HG03520 (cell line): ENCODE results near the gene GSTA1.
"Not testable (repeated sequence)": the region's sequence is repeated elsewhere in the genome, so short reads cannot be mapped to it uniquely, and the experiment has no call there.

ENCODE experiments used
- ATAC-seq: cut with Tn5 transposase; IDR thresholded peaks from one replicate; pipeline ENCODE4 v1.9.1; 2021; ENCODE audit warnings: mild to moderate bottlenecking, moderate library complexity; ENCODE audit not compliant: unreplicated experiment

GSTA1 gene

DNA sequence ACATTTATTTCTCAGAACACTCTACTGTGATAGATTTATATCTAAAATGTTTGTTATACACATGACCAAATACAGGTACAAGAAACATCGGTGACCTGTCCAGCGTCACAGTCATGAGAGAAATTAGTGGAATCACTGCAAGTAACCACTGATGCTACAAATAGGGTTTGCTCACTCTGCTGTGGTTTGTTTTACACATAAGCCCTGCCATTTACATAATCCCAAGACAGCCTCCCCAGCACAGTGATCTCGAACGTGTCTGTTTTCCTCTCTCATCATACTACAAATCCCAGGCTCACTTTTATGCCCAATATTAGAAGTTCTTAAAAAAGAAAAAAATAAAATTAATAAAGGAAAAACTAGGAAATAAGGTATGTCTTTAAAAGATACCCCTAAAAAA lies 6.2 kb upstream of the GSTA1 start:
- not testable (repeated sequence) for ATAC-seq

DNA sequence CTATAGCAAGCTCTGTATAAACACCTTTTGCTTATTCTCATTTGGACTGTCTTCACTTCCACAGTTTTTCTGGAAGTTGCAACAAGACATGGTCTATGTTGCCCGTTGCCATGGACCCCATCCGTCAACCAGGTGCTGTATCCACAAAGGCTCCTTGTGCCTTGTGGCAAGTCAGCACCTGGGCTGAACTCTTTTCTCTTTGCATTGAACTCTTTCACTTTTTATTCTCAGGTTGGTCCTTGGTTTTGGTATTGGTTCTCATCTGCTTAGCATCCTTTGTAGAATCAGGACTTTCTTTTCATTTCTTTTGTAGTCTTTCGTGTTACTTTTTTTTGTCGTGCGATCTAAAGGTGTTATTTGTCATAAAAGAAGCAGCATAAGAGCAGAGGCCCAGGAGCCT lies 5.0 kb upstream of the GSTA1 start:
- no peak for ATAC-seq

DNA sequence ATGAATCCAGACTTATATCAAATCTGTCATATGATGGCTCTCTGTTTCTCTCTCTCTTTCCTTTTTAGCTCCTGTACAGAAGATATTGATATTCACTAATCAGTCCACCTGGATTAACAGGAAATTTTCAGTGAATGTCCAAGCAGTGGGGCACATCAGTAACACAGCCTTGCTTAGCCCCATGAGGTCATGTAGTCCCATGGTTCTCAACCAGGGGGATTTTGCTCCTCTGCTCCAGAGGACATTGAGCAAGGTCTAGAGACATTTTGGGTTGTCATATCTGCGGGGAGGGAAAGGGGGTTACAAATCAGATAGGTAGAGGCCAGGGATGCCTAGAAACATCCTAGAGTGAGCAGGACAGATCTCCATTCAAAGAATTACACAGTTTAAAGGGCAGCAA lies 810 bp downstream of the GSTA1 start:
- ATAC-seq: no peak

DNA sequence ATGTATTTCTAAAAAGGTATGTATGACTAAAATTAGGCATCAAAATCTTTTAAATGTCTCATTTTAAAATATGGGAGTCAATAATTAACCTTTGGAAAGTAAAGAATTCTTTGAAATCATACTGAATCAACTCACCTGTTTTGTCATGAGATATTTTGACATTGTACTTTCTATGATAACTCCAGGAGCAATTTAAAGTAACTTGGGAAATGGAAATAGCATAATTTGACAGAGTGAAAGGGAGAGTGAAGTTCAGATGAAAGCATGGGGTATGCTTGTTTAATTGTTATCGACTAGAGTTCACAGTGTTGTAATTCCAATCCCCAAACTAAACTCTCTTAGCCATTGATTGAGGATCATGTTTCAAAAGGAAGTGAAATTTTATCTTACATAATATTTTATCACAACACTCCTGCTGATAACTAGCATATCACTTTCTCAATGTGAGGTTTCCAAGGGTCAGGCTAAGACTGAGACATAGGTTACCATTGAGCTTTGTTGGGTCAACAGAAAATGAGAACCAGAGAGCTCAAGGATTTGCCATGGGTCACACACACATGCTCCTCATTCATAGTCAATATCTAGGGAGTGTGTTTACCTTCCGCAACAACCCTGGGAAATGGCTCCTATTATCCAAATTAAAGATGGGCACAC lies 2.3 kb downstream of the GSTA1 start:
- ATAC-seq: no peak

DNA sequence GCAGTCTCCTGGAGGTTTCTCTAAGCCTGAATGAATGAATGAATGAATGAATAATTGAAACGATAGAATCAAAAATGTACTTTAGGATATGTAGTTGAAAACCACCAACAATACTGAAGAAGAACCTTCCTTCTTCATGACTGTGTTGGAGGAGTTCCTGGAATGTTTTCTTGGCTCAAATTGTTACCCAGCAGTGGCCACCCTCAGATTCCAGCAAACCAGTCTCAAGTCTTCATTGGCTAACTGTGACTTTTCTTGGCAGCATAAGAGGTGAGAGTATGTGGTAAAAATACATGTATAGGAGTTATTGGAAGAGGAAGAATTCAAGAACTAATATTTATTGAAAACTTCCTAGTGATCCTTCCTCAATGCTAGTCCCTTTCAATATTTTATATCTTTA lies 4.3 kb downstream of the GSTA1 start:
- ATAC-seq: not testable (repeated sequence)

DNA sequence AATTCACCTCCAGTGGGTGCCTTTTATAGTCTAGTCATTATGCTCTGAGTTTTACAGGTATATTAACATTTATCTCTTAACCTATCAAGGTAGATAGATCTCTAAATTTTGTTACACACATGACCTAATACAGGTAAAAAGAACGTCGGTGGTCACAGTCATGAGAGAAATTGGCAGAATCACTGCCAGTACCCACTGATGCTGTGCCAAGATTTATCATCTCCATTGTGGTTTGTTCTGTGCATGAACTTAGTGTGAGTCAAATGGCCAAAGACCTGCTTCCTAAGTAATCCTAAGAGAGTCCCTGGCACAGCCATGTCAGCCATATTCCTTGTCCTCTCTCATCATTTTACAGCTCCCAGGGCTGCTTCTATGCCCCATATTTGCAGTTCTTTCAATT lies 9.2 kb downstream of the GSTA1 start:
- not testable (repeated sequence) for ATAC-seq

DNA sequence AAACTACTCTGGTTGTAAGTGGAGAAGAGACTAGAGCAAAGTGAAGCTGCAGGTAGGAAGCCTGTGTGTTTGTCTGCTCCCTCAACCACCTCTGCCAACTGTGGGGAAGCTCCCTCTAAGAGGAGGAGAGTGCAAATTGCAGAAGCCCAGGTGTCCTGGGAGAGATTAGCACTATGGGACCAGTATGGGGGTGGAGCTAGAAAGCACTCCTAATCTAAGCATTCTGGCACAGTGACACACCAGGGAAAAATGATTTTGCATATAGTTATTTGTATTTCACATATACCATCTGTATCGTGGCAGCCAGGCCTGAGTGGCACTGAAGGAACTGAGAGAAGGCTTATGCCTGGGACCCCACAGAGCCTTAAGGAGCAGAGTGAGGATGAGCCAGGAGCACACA lies 12.8 kb downstream of the GSTA1 start:
- ATAC-seq: no peak

DNA sequence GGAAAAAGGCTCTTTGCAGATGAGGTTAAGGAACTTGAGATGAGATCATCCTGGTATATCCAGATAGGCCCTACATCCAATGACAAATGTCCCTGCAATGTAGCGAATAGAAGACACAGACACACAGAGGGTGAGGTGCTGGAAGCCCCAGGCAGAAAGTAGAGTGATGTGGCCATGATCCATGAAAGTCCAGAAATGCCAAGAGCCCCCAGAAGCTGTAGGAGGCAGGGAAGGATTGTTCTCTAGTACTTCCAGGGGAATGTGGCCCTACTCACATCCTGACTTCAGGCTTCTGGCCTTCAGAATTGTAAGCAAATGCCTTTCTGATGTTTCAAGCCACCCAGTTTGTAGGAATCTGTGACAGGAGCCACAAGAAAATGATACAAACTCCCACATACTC lies 14.0 kb downstream of the GSTA1 start:
- ATAC-seq: not testable (repeated sequence)

DNA sequence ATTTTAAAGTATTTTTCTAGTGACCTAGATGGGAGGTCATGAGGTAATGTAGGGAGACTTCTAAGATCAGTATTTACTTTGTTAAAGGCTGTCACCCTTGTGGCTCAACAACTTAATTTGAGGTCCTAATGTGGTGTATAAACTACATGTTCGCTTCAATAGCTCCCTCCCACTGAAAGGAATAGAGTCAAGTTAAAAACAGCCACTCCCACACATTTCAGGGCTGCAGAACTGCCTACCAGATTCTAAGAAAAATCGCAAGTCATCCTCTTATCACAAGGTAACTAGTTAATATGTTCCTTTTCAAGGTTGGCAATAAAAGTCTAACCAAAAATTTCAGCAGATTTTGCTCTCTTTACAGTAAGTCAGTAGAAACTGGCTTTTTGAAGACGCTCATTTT lies 15.1 kb downstream of the GSTA1 start:
- ATAC-seq: no peak

DNA sequence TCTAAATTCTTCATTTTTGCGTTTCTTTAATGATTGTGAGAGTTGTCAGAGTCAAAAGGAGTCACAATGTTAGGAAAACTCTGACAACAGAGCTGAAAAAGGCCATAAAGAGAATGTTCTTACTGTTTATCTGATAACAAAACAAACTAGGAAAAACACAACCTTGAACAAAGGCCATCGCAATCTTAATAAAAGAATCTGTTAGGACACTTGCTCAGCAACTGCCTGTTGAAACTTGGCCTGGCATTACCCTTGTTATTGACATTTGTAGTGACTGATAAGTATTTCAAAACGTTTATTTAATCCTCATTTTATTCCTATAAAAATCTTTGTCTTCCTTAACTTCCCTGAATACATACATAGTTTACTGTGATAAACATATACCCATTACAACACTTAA lies 15.7 kb downstream of the GSTA1 start:
- ATAC-seq: no peak

DNA sequence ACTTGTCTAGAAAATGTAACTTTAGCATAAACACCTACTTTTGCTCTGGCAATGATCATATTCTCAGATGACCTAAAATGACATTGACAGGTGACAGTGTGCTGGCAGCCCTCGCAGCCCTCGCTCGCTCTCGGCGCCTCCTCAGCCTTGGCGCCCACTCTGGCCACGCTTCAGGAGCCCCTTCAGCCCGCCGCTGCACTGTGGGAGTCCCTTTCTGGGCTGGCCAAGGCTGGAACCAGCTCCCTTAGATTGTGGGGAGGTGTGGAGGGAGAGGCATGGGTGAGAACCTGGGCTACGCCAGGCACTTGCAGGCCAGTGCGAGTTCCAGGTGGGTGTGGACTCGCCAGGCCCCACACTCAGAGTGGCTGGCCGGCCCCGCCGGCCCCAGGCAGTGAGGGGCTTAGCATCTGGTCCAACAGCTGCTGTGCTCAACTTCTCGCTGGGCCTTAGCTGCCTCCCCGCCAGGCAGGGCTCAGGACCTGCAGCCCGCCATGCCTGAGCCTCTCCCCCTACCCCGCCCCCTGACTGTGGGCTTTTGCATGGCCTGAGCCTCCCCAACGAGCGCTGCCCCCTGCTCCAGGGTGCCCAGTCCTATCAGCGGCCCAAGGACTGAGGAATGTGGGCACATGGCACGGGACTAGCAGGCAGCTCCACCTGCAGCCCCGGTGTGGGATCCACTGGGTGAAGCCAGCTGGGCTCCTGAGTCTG lies 17.2 kb downstream of the GSTA1 start:
- ATAC-seq: no peak

DNA sequence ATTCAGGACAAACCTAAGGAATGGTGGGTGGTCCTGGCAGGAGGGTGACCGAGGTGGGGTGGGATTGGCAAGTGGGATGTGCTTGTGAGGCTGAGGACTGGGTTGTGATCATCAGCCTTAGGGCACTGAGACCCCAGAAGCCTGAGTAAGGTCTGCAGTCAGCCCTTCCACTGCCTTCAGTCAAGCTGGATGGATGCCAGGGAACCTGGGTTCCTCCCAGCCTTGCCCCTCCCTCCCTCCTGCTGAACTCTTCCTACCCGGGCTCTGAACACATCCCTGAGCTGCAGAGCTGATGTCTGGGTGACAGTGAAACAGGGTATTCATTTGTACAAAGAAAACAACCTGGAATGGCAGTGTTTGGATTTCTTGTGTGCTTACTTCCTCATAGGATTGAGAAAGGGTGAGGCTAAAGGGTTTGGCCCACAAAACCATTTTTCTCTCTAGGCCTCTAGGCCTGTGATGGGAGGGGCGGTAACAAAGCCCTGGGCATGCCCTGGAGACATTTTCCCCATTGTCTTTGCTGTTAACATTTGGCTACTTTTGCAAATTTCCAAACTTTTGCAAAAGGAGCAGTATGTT lies 20.8 kb downstream of the GSTA1 start:
- ATAC-seq: not testable (repeated sequence)

DNA sequence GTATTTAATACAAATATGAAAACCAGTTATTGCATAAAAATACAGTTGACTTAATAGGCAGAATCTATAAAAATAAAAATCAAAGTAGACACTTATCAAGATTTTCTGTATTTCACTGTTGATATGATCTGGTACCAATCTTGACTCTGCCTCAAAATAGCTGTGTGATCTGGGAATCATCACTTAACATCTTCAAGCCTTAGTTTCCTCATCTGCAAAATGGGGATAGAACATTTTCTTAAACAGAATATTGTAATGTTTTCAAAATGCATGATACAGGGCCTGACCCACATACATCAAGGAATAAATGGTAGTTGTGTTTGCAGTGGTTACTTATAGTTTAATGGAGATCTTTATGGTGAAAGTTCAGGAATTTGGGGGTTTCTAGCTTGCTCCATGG lies 21.4 kb downstream of the GSTA1 start:
- not testable (repeated sequence) for ATAC-seq

DNA sequence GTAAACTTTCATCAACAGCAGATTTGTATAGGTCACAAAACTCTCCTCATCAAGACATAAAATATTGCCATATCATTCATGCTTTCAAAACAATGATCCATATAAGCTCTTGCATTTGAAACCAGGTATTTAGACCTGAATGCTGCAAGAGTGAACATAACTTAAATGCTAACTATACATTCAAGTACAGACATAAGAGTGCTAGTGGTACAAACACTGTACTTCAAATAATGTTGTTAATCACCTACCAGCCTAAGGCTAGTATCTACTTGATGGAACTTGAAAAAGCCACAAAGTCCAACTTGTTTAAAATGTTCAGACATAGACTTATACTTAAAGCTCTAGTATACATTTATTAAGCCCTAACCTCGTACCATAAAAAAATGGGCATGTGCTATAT lies 24.4 kb downstream of the GSTA1 start:
- no peak for ATAC-seq

DNA sequence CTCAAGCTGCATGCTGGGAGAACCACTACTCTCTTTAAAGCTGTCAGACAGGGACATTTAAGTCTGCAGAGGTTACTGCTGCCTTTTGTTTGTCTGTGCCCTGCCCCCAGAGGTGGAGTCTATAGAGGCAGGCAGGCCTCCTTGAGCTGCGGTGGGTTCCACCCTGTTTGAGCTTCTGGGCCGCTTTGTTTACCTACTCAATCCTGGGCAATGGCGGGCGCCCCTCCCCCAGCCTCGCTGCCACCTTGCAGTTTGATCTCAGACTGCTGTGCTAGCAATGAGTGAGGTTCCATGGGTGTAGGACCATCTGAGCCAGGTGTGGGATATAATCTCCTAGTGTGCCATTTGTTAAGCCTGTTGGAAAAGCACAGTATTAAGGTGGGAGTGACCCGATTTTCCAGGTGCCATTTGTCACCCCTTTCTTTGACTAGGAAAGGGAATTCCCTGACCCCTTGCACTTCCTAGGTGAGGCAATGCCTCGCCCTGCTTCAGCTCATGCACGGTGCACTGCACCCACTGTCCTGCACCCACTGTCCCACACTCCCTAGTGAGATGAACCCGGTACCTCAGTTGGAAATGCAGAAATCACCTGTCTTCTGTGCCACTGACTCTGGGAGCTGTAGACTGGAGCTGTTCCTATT lies 26.8 kb downstream of the GSTA1 start:
- ATAC-seq: not testable (repeated sequence)

DNA sequence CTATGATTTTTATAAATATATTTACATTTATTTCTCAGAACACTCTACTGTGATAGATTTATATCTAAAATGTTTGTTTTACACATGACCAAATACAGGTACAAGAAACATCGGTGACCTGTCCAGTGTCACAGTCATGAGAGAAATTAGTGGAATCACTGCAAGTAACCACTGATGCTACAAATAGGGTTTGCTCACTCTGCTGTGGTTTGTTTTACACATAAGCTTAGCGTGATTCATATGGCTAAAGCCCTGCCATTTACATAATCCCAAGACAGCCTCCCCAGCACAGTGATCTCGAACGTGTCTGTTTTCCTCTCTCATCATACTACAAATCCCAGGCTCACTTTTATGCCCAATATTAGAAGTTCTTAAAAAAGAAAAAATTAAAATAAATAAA lies 34.2 kb downstream of the GSTA1 start:
- not testable (repeated sequence) for ATAC-seq

DNA sequence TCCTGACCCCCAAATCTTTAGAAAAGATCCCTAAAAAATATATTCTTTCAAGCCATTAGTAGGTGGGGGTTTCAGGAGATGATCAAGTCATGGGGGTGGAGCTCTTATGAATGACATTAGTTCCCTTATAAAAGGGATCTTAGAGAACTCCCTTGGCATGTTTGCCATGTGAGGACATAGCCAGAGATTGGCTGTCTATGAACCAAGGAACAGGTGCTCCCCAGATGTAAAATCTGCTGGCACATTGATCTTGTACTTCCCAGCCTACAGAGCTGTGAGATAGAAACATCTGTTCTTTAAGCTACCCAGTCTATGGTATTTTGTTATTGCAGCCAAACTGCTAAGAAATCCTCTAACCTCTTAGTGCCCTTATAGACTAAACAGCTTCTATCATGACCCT lies 36.0 kb downstream of the GSTA1 start:
- not testable (repeated sequence) for ATAC-seq

DNA sequence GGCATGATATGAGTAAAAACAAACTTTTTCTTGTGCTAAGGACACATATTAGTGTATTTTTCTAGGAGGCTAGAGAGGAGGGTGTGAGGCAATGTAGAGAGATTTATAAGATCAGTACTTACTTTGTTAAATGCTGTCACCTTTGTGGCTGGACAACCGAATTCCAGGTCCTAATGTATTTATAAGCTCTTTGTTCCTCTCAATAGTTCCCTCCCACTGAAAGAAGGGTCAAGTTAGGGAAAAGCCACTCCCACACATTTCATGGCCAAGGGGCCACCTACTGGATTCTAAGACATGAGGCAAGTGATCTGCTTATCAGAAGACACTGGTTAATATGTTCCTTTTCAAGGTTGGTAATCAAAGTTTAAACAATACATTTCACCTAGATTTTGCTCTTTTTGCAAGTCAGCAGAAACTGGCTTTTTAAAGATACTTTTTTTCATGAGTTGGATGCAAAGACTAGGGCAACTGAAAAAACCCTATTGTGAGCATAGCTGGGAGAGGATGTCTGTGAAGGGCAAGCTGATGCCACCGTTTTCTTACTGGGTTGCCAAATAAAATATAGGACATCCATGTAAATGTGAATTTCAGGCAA lies 40.2 kb downstream of the GSTA1 start, which contains the start of gene GSTA2:
Gene GSTA2 (minus strand): TSS at position 154 of the 595 bp plus-strand sequence. CDS start 5,528 bp downstream, outside the sequence.
- ATAC-seq: not testable (repeated sequence)

DNA sequence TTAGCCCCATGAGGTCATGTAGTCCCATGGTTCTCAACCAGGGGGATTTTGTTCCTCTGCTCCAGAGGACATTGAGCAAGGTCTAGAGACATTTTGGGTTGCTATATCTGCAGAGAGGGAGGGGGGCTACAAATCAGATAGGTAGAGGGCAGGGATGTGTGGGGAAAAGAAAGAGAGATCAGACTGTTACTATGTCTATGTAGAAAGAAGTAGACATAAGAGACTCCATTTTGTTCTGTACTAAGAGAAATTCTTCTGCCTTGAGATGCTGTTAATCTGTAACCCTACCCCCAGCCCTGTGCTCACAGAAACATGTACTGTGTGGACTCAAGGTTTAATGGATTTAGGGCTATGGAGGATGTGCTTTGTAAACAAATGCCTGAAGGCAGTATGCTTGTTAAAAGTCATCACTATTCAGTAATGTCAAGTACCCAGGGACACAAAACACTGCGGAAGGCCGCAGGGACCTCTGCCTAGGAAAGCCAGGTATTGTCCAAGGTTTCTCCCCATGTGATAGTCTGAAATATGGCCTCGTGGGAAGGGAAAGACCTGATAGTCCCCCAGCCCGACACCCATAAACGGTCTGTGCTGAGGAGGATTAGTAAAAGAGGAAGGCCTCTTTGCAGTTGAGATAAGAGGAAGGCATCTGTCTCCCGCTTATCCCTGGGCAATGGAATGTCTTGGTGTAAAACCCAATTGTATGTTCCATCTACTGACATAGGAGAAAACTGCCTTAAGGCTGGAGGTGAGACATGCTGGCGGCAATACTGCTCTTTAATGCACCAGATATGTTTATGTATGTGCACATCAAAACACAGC lies 41.7 kb downstream of the GSTA1 start:
- ATAC-seq: not testable (repeated sequence)

DNA sequence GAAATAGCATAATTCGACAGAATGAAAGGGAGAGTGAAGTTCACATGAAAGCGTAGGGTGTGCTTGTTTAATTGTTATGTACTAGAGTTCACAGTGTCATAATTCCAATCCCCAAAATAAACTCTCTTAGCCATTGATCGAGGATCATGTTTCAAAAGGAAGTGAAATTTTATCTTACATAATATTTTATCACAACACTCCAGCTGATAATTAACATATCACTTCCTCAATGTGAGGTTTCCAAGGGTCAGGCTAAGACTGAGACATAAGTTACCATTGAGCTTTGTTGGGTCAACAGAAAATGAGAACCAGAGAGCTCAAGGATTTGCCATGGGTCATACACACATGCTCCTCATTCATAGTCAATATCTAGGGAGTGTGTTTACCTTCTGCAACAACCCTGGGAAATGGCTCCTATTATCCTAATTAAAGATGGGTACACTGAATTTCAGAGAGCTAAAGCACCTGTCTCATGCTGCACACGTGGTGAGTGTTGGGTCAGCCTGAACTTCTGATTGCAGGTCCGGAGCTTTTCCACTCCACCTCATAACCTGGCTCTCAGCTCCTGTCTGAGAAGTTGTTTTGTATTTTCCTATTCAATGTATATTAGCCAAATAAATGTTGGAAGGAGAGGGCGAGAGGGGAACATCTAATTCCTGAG lies 43.4 kb downstream of the GSTA1 start:
- no peak for ATAC-seq
